ENCODE measurements around the gene ESRRG.

GRCh38 chr1:216562383-216562782 lies 160.8 kb downstream of the ESRRG start:
- TF ChIP-seq GATA2 (IDR thresholded peaks at IDR 0.05; ENCODE audit: low read depth, low read length) (no peak), GATA3 (IDR thresholded peaks at IDR 0.05; ENCODE audit: low read depth, low read length) (no peak)

Measured in SH-SY5Y (cell line).